ENCODE results near the gene NDC1. TPM values are rescaled to one million over a fixed set of nuclear protein-coding genes. Genes with fewer than 3 reads are reported as not detected.
A peak's percentile ranks its signal among the peaks of the same experiment; 100 is the strongest.

The NDC1 gene
- total RNA-seq, 2 donors from 2014 or later = 32.4 to 38.7 TPM

- Histone ChIP-seq H3K27ac (ENCODE audit: low read depth, low read length) (no peak overlapping the region), H3K9me3 (ENCODE audit: control insufficient read depth, low read length) (no peaks in the 10 kb centered on the region), H3K4me1 (ENCODE audit: control insufficient read depth, insufficient read depth, low read length) (no peaks in the 10 kb centered on the region), H3K4me3 (ENCODE audit: low read length) (no peak overlapping the region), H3K9ac (ENCODE audit: extremely low read depth, low read length, poor library complexity, severe bottlenecking) (no peak overlapping the region), H3K36me3 (ENCODE audit: control insufficient read depth, insufficient read depth, low read length) (peaks cover 24% of the 10 kb centered on the region), H3K27me3 (ENCODE audit: control insufficient read depth, insufficient read depth, low read length, poor library complexity, severe bottlenecking) (no peaks in the 10 kb centered on the region)
- Mint-ChIP-seq H3K27me3 (ENCODE audit: insufficient read depth) (no peaks in the 10 kb centered on the region), H3K4me1 (peaks cover 5% of the 10 kb centered on the region), H3K27ac (no peak overlapping the region), H3K9me3 (no peaks in the 10 kb centered on the region), H3K4me3 (no peak overlapping the region), H3K36me3 (ENCODE audit: low read depth) (peaks cover 27% of the 10 kb centered on the region)
- TF ChIP-seq CTCF (conservative IDR thresholded peaks at IDR 0.05) = no peak
- 91 to 96% methylated on average over 8 to 11 of the region's 11 CpGs for WGBS, 2 experiments (ENCODE audit: insufficient coverage in 1 of 2, insufficient read length in 1 of 2)
- no peak for DNase-seq
These were observed 3.3 kb downstream of the NDC1 start for GRCh38 chr1:53834776-53835175.

- Mint-ChIP-seq H3K4me1 (peaks cover 5% of the 10 kb centered on the region), H3K27ac (no peak overlapping the region), H3K4me3 (no peak overlapping the region), H3K36me3 (ENCODE audit: low read depth) (peaks cover 37% of the 10 kb centered on the region), H3K27me3 (ENCODE audit: insufficient read depth) (no peaks in the 10 kb centered on the region), H3K9me3 (no peaks in the 10 kb centered on the region)
- no peak for TF ChIP-seq CTCF (conservative IDR thresholded peaks at IDR 0.05)
- peaks cover 28% of the 10 kb centered on the region for H3K36me3 ChIP-seq (ENCODE audit: control insufficient read depth, insufficient read depth, low read length)
- H3K27ac ChIP-seq (ENCODE audit: low read depth, low read length) = no peak overlapping the region
- no peak overlapping the region for H3K9ac ChIP-seq (ENCODE audit: extremely low read depth, low read length, poor library complexity, severe bottlenecking)
- H3K9me3 ChIP-seq (ENCODE audit: control insufficient read depth, low read length) = no peaks in the 10 kb centered on the region
- H3K4me3 ChIP-seq (ENCODE audit: low read length) = no peak overlapping the region
- DNase-seq = no peak
- no peaks in the 10 kb centered on the region for H3K27me3 ChIP-seq (ENCODE audit: control insufficient read depth, insufficient read depth, low read length, poor library complexity, severe bottlenecking)
- WGBS, 2 experiments (ENCODE audit: insufficient coverage in 1 of 2, insufficient read length in 1 of 2) = 100% methylated on average over 2 of the region's 4 CpGs; no CpG with 5 or more reads in 1 of the 2 experiments
- H3K4me1 ChIP-seq (ENCODE audit: control insufficient read depth, insufficient read depth, low read length) = no peaks in the 10 kb centered on the region
These were observed 4.7 kb downstream of the NDC1 start for GRCh38 chr1:53833393-53833792.

GRCh38 chr1:53826367-53826766, 11.7 kb downstream of the NDC1 start:
- peaks cover 39% of the 10 kb centered on the region for H3K36me3 Mint-ChIP-seq (ENCODE audit: low read depth)
- no peak for DNase-seq
- no peaks in the 10 kb centered on the region for H3K9me3 Mint-ChIP-seq
- H3K27ac Mint-ChIP-seq = no peak overlapping the region
- H3K4me1 Mint-ChIP-seq = no peaks in the 10 kb centered on the region
- no peaks in the 10 kb centered on the region for H3K27me3 Mint-ChIP-seq (ENCODE audit: insufficient read depth)
- no peaks in the 10 kb centered on the region for H3K27me3 ChIP-seq (ENCODE audit: control insufficient read depth, insufficient read depth, low read length, poor library complexity, severe bottlenecking)
- H3K36me3 ChIP-seq (ENCODE audit: control insufficient read depth, insufficient read depth, low read length) = peaks cover 41% of the 10 kb centered on the region
- no peak overlapping the region for H3K9ac ChIP-seq (ENCODE audit: extremely low read depth, low read length, poor library complexity, severe bottlenecking)
- H3K4me1 ChIP-seq (ENCODE audit: control insufficient read depth, insufficient read depth, low read length) = no peaks in the 10 kb centered on the region
- H3K9me3 ChIP-seq (ENCODE audit: control insufficient read depth, low read length) = no peaks in the 10 kb centered on the region
- H3K4me3 Mint-ChIP-seq = no peak overlapping the region
- 98 to 100% methylated on average over 2 of the region's 2 CpGs for WGBS, 2 experiments (ENCODE audit: insufficient coverage in 1 of 2, insufficient read length in 1 of 2)
- TF ChIP-seq CTCF (conservative IDR thresholded peaks at IDR 0.05) = peak; percentile 69
- no peak overlapping the region for H3K27ac ChIP-seq (ENCODE audit: low read depth, low read length)
- no peak overlapping the region for H3K4me3 ChIP-seq (ENCODE audit: low read length)

All from endodermal cell (in vitro differentiated cells).